Measurements from ENCODE around the gene RGPD3.
"Not testable (repeated sequence)": the region's sequence is repeated elsewhere in the genome, so short reads cannot be mapped to it uniquely, and the experiment has no call there.

GRCh38 chr2:106384548-106384947 lies 83.7 kb downstream of the RGPD3 start:
- TF ChIP-seq CTCF, POLR2A (IDR thresholded peaks at IDR 0.05): not testable (repeated sequence)

Measured in body of pancreas (tissue), 4 donors.